Globus pallidus (tissue), 1 donor: ENCODE data around the gene HDDC3.

ENCODE experiments used
- DNase-seq: peaks from one replicate; pipeline ENCODE4 v3.0.0-alpha.2; 2015; ENCODE audit warnings: low spot score

HDDC3 gene

GRCh38 chr15:90953947-90954711 lies 21.8 kb upstream of the HDDC3 start:
- DNase-seq = no peak

GRCh38 chr15:90952901-90953677 lies 20.7 kb upstream of the HDDC3 start:
- no peak for DNase-seq

- DNase-seq = no peak
These were observed 18.3 kb upstream of the HDDC3 start for GRCh38 chr15:90950676-90951075.

GRCh38 chr15:90949979-90950675 lies 17.8 kb upstream of the HDDC3 start:
- DNase-seq = no peak

- DNase-seq = no peak
These were observed 16.2 kb upstream of the HDDC3 start for GRCh38 chr15:90948506-90948905.

- DNase-seq = no peak
These were observed 15.4 kb upstream of the HDDC3 start for GRCh38 chr15:90947577-90948357.

- no peak for DNase-seq
These were observed 14.7 kb upstream of the HDDC3 start for GRCh38 chr15:90946941-90947576.

GRCh38 chr15:90946538-90946937 lies 14.2 kb upstream of the HDDC3 start:
- no peak for DNase-seq

- DNase-seq = no peak
These were observed 12.7 kb upstream of the HDDC3 start for GRCh38 chr15:90945091-90945490.

- DNase-seq = no peak
These were observed 10.2 kb upstream of the HDDC3 start for GRCh38 chr15:90942354-90943120.

GRCh38 chr15:90941038-90941437 lies 8.7 kb upstream of the HDDC3 start:
- no peak for DNase-seq

GRCh38 chr15:90939756-90940155 lies 7.4 kb upstream of the HDDC3 start:
- DNase-seq = no peak

GRCh38 chr15:90938261-90938660 lies 5.9 kb upstream of the HDDC3 start:
- no peak for DNase-seq

GRCh38 chr15:90936823-90937222 lies 4.5 kb upstream of the HDDC3 start:
- DNase-seq = no peak

- peak; percentile 90 for DNase-seq
These were observed 2.8 kb upstream of the HDDC3 start, which contains the start of gene UNC45A for GRCh38 chr15:90934949-90935751. TSS of gene UNC45A (plus strand) at chr15:90935285. CDS start at chr15:90935325, 40 bp downstream.

GRCh38 chr15:90934256-90934948 lies 2.1 kb upstream of the HDDC3 start:
- DNase-seq = peak; percentile 89

- no peak for DNase-seq
These were observed 952 bp upstream of the HDDC3 start for GRCh38 chr15:90933301-90933700.

GRCh38 chr15:90932660-90932991 lies 277 bp upstream of the HDDC3 start:
- no peak for DNase-seq

- no peak for DNase-seq
These were observed 848 bp downstream of the HDDC3 start for GRCh38 chr15:90931575-90931827.
